NB4 (cell line): ENCODE data around the gene ITGA6.

Experiments used
- MAX ChIP-seq: IDR thresholded peaks from 2 replicates; pipeline ENCODE4 v1.6.1; 2011; ENCODE audit warnings: low read depth, low read length
- MYC ChIP-seq: IDR thresholded peaks from 2 replicates; pipeline ENCODE4 v1.6.1; 2011; ENCODE audit warnings: low read depth, low read length
- POLR2A ChIP-seq: IDR thresholded peaks from 2 replicates; pipeline ENCODE4 v1.6.1; 2011; ENCODE audit warnings: mild to moderate bottlenecking; ENCODE audit not compliant: insufficient read length; ENCODE audit errors: extremely low read depth
- TF ChIP-seq, protein P1 (sequence below): IDR thresholded peaks from one replicate; pipeline ENCODE4 v1.5.1; 2012; ENCODE audit warnings: low read depth, low read length

DNA sequence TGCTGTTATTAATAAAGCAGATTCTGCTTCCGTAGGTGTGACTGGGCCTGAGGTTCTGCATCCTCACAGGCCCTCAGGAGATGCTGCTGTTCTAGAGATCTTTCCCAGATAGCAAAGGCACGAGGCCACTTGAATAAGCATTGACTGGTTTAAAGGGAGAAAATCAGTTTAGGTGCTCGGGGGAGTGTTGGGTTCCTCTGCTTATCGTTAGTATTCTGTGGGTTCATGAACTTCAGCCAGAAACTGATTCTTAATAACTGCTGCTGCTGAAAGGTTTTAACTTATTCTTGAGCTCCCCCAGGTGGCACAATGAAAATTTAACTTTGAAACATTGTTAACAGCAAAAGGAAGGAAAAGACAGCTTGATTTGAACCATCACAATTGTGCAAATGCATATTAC lies 56.9 kb downstream of the ITGA6 start:
- TF ChIP-seq, protein P1, sequence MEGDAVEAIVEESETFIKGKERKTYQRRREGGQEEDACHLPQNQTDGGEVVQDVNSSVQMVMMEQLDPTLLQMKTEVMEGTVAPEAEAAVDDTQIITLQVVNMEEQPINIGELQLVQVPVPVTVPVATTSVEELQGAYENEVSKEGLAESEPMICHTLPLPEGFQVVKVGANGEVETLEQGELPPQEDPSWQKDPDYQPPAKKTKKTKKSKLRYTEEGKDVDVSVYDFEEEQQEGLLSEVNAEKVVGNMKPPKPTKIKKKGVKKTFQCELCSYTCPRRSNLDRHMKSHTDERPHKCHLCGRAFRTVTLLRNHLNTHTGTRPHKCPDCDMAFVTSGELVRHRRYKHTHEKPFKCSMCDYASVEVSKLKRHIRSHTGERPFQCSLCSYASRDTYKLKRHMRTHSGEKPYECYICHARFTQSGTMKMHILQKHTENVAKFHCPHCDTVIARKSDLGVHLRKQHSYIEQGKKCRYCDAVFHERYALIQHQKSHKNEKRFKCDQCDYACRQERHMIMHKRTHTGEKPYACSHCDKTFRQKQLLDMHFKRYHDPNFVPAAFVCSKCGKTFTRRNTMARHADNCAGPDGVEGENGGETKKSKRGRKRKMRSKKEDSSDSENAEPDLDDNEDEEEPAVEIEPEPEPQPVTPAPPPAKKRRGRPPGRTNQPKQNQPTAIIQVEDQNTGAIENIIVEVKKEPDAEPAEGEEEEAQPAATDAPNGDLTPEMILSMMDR: peak; percentile 21
- no peak for TF ChIP-seq MYC
- TF ChIP-seq POLR2A: no peak
- TF ChIP-seq MAX: no peak
